ENCODE results near the gene SUSD2. TPM values are rescaled to one million over a fixed set of nuclear protein-coding genes. Genes with fewer than 3 reads are reported as not detected.

Gene SUSD2
- total RNA-seq, 4 donors from 2014 or later = 0.88 to 17.6 (median 2.8) TPM

GRCh38 chr22:24142831-24143230 is 38.5 kb upstream of the SUSD2 start:
- H3K27me3 ChIP-seq = no peaks in the 10 kb centered on the region
- no peak for DNase-seq
- intact Hi-C loops (cut with DNase I; ENCODE audit: low total_unique reads) = no loop called here
- H3K9me3 ChIP-seq = no peaks in the 10 kb centered on the region
- TF ChIP-seq POLR2A (IDR thresholded peaks at IDR 0.05) = no peak
- no peak for TF ChIP-seq CTCF (IDR thresholded peaks at IDR 0.05)
- no peaks in the 10 kb centered on the region for H3K36me3 ChIP-seq
- H3K27ac ChIP-seq = peak overlapping the region; percentile 21 to 84
- H3K4me1 ChIP-seq = peaks cover 17 to 27% of the 10 kb centered on the region in 2 donors
- H3K4me3 ChIP-seq = no peak overlapping the region

GRCh38 chr22:24144056-24144777 is 37.1 kb upstream of the SUSD2 start:
- H3K4me3 ChIP-seq = no peak overlapping the region
- TF ChIP-seq POLR2A (IDR thresholded peaks at IDR 0.05) = no peak
- no peak for TF ChIP-seq CTCF (IDR thresholded peaks at IDR 0.05)
- no peaks in the 10 kb centered on the region for H3K27me3 ChIP-seq
- intact Hi-C loops (cut with DNase I; ENCODE audit: low total_unique reads) = no loop called here
- H3K9me3 ChIP-seq = no peaks in the 10 kb centered on the region
- no peak for DNase-seq
- H3K4me1 ChIP-seq = peaks cover 22 to 27% of the 10 kb centered on the region in 2 donors
- H3K27ac ChIP-seq = peak overlapping the region; percentile 84 to 90
- H3K36me3 ChIP-seq = no peaks in the 10 kb centered on the region

GRCh38 chr22:24144778-24145085 is 36.6 kb upstream of the SUSD2 start:
- intact Hi-C loops (cut with DNase I; ENCODE audit: low total_unique reads) = no loop called here
- no peaks in the 10 kb centered on the region for H3K9me3 ChIP-seq
- no peaks in the 10 kb centered on the region for H3K27me3 ChIP-seq
- H3K36me3 ChIP-seq = no peaks in the 10 kb centered on the region
- H3K27ac ChIP-seq = peak overlapping the region; percentile 84 to 90
- peaks cover 22 to 27% of the 10 kb centered on the region in 2 donors for H3K4me1 ChIP-seq
- H3K4me3 ChIP-seq = no peak overlapping the region
- no peak for DNase-seq
- TF ChIP-seq CTCF (IDR thresholded peaks at IDR 0.05) (no peak), POLR2A (IDR thresholded peaks at IDR 0.05) (no peak)

- Histone ChIP-seq H3K27ac (peak overlapping the region; percentile 84 to 90), H3K9me3 (no peaks in the 10 kb centered on the region), H3K4me1 (peaks cover 22 to 25% of the 10 kb centered on the region in 2 donors), H3K36me3 (no peaks in the 10 kb centered on the region), H3K4me3 (no peak overlapping the region), H3K27me3 (no peaks in the 10 kb centered on the region)
- TF ChIP-seq CTCF (IDR thresholded peaks at IDR 0.05) (no peak), POLR2A (IDR thresholded peaks at IDR 0.05) (no peak)
- intact Hi-C loops (cut with DNase I; ENCODE audit: low total_unique reads) = no loop called here
- peak; percentile 46 to 60 for DNase-seq
Observed at GRCh38 chr22:24145446-24146193, 35.7 kb upstream of the SUSD2 start.

GRCh38 chr22:24146194-24146616 is 35.1 kb upstream of the SUSD2 start:
- Histone ChIP-seq H3K27me3 (no peaks in the 10 kb centered on the region), H3K27ac (peak overlapping the region; percentile 84 to 90), H3K36me3 (no peaks in the 10 kb centered on the region), H3K9me3 (no peaks in the 10 kb centered on the region), H3K4me1 (peaks cover 22 to 23% of the 10 kb centered on the region in 2 donors), H3K4me3 (no peak overlapping the region)
- no peak for TF ChIP-seq CTCF (IDR thresholded peaks at IDR 0.05)
- no peak for TF ChIP-seq POLR2A (IDR thresholded peaks at IDR 0.05)
- DNase-seq = peak; percentile 45 to 66
- intact Hi-C loops (cut with DNase I; ENCODE audit: low total_unique reads) = no loop called here
